Measurements from ENCODE around the gene SYNPR. TPM values are rescaled to one million over a fixed set of nuclear protein-coding genes. Genes with fewer than 3 reads are reported as not detected.

Gene SYNPR
- total RNA-seq, 2 donors from 2014 or later, result not detected

DNA sequence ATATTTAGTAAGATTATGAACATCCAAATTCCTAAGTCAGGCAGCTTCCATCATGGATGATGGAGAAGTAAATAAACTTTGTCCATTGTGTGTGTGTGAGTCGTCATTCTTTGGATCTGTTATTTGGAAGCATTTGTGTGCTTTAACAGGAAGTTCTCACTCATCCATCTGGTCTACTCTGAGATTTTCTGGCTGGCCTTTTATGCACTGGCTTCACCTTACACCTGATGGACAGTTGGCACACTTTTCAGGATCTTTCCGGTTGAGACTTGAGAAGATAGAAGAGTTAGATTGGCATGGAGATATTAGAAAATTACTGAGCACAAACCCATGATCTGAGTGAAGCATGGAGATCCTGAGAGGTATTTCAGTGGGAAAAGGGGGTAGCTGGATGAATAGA lies 12.6 kb downstream of the SYNPR start:
- H3K27ac ChIP-seq, result no peak overlapping the region
- DNase-seq (ENCODE audit: low spot score), result no peak
- no peaks in the 10 kb centered on the region for H3K9me3 ChIP-seq
- no peaks in the 10 kb centered on the region for H3K27me3 ChIP-seq (replicated peaks; ENCODE audit: insufficient read depth)
- ATAC-seq (ENCODE audit: insufficient number of reproducible peaks, low FRiP score, low read depth), result no peak
- TF ChIP-seq, protein P1, sequence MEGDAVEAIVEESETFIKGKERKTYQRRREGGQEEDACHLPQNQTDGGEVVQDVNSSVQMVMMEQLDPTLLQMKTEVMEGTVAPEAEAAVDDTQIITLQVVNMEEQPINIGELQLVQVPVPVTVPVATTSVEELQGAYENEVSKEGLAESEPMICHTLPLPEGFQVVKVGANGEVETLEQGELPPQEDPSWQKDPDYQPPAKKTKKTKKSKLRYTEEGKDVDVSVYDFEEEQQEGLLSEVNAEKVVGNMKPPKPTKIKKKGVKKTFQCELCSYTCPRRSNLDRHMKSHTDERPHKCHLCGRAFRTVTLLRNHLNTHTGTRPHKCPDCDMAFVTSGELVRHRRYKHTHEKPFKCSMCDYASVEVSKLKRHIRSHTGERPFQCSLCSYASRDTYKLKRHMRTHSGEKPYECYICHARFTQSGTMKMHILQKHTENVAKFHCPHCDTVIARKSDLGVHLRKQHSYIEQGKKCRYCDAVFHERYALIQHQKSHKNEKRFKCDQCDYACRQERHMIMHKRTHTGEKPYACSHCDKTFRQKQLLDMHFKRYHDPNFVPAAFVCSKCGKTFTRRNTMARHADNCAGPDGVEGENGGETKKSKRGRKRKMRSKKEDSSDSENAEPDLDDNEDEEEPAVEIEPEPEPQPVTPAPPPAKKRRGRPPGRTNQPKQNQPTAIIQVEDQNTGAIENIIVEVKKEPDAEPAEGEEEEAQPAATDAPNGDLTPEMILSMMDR (IDR thresholded peaks at IDR 0.05), result no peak
- no peaks in the 10 kb centered on the region for H3K36me3 ChIP-seq
- no peak overlapping the region for H3K4me3 ChIP-seq
- no peaks in the 10 kb centered on the region for H3K4me1 ChIP-seq (ENCODE audit: control insufficient read depth in 1 of 2, low read depth in 2 of 2)

DNA sequence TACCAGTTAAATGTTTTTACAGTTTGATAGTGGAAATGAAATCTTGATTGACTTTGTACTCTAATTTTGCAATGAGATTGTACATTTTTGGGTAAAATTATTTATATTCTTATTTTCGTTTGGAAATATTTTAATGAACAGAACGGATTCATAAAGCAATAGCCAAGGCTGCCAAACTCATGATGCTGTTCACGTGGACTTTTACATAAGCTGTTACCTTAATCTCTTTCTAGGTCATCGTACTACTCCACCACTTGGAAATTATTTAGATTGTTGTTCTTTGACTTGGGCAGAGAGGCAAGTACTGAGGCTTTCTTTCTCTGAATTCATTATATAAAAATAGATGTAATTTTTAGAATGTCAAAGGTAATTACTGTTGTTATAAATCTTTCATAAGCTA lies 16.2 kb downstream of the SYNPR start:
- TF ChIP-seq, protein P1 (IDR thresholded peaks at IDR 0.05), result no peak
- no peaks in the 10 kb centered on the region for H3K4me1 ChIP-seq (ENCODE audit: control insufficient read depth in 1 of 2, low read depth in 2 of 2)
- ATAC-seq (ENCODE audit: insufficient number of reproducible peaks, low FRiP score, low read depth), result no peak

DNA sequence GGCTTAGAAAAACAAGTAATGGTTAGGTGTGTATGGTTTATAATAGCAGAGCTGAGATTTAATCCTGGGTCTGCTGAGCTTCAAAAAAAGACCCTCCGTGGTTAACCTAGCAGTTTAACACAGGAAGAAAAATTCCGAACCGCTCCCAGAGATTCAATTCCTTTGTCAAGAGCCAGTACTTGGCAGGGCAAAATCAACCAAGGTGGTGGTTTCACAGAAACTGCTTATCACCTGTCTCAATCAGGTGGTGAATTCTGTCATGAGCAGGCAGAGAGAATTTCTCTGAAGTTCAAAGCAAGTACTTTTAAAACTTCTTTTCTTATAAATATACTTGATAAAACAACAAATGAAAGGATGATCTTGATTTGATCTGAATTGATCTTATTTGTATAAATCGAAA lies 17.2 kb downstream of the SYNPR start:
- Histone ChIP-seq H3K9me3 (no peaks in the 10 kb centered on the region), H3K27me3 (replicated peaks; ENCODE audit: insufficient read depth) (no peaks in the 10 kb centered on the region), H3K4me3 (no peak overlapping the region), H3K4me1 (ENCODE audit: control insufficient read depth in 1 of 2, low read depth in 2 of 2) (no peaks in the 10 kb centered on the region), H3K27ac (no peak overlapping the region), H3K36me3 (no peaks in the 10 kb centered on the region)
- DNase-seq (ENCODE audit: low spot score) (no peak), ATAC-seq (ENCODE audit: insufficient number of reproducible peaks, low FRiP score, low read depth) (no peak)
- TF ChIP-seq, protein P1 (IDR thresholded peaks at IDR 0.05), result no peak

More for the DNA sequence above, 16.2 kb downstream of the SYNPR start:
- Histone ChIP-seq H3K4me3 (no peak overlapping the region), H3K9me3 (no peaks in the 10 kb centered on the region), H3K36me3 (no peaks in the 10 kb centered on the region), H3K27ac (no peak overlapping the region), H3K27me3 (replicated peaks; ENCODE audit: insufficient read depth) (no peaks in the 10 kb centered on the region)
- no peak for DNase-seq (ENCODE audit: low spot score)

DNA sequence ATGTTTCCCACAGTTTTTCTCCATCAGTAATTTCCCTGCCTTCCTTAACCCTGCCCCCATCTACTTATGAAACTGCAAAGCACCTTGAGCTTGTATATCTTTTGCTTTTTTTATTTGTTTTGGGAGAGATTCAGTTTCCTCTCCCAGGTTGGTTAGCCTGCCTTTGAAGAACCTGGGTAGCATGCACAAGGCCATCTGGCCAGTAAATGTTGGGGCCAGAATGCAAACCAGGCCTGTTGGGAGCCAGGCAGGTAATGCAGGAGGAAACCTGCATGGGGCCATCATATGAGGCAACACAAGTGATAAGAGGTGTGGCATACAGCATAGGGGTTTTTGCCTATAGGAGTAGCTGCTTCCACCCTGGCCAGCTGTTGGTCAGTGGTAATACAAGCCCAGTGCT lies 17.7 kb downstream of the SYNPR start:
- H3K4me3 ChIP-seq, result no peak overlapping the region
- DNase-seq (ENCODE audit: low spot score), result no peak
- H3K9me3 ChIP-seq, result no peaks in the 10 kb centered on the region
- no peak overlapping the region for H3K27ac ChIP-seq
- no peaks in the 10 kb centered on the region for H3K36me3 ChIP-seq
- H3K27me3 ChIP-seq (replicated peaks; ENCODE audit: insufficient read depth), result no peaks in the 10 kb centered on the region
- H3K4me1 ChIP-seq (ENCODE audit: control insufficient read depth in 1 of 2, low read depth in 2 of 2), result no peaks in the 10 kb centered on the region
- ATAC-seq (ENCODE audit: insufficient number of reproducible peaks, low FRiP score, low read depth), result no peak
- TF ChIP-seq, protein P1 (IDR thresholded peaks at IDR 0.05), result no peak

DNA sequence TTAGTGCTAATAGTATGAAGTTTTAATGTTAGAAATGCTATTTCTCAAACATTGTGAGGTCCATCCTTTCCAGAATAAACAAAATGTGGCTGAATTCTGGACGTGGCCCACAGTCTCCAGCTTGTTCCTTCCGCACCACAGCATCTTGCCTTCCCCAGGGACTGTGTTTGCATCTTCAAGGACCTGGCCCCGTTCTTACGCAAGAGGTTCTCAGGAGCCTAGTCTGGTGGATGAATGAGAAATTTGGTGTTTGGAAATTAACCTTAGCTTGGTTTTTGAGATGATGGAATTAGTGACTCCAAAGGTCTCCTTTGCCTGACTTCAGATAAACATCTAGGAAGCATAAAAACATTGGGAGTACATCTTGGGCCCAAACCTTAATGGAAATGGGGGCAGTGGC lies 18.1 kb downstream of the SYNPR start:
- no peaks in the 10 kb centered on the region for H3K9me3 ChIP-seq
- H3K27me3 ChIP-seq (replicated peaks; ENCODE audit: insufficient read depth), result no peaks in the 10 kb centered on the region
- no peak overlapping the region for H3K4me3 ChIP-seq
- DNase-seq (ENCODE audit: low spot score) (no peak), ATAC-seq (ENCODE audit: insufficient number of reproducible peaks, low FRiP score, low read depth) (no peak)
- H3K27ac ChIP-seq, result no peak overlapping the region
- no peaks in the 10 kb centered on the region for H3K4me1 ChIP-seq (ENCODE audit: control insufficient read depth in 1 of 2, low read depth in 2 of 2)
- no peaks in the 10 kb centered on the region for H3K36me3 ChIP-seq
- TF ChIP-seq, protein P1 (IDR thresholded peaks at IDR 0.05), result no peak
